Upper lobe of right lung (tissue), 1 donor: ENCODE results near the gene HNF1B. TPM values are rescaled to one million over a fixed set of nuclear protein-coding genes. Genes with fewer than 3 reads are reported as not detected.

Experiments used
- ATAC-seq: fragments of 200-7000 bp; cut with Tn5 transposase; one replicate; pipeline ENCODE4 v1.9.1; 2020; ENCODE audit warnings: mild to moderate bottlenecking, moderate library complexity
- DNase-seq: peaks from one replicate; pipeline ENCODE4 v3.0.0-alpha.2; 2020
- H3K27ac ChIP-seq: fragments of 200-600 bp; one replicate; pipeline ENCODE4 v1.8.0; 2022
- H3K27me3 ChIP-seq: fragments of 200-600 bp; one replicate; pipeline ENCODE4 v1.8.0; 2022; ENCODE audit warnings: mild to moderate bottlenecking
- H3K36me3 ChIP-seq: fragments of 200-600 bp; one replicate; pipeline ENCODE4 v1.8.0; 2022
- H3K4me1 ChIP-seq: fragments of 200-600 bp; one replicate; pipeline ENCODE4 v1.8.0; 2022
- H3K4me3 ChIP-seq: fragments of 200-600 bp; one replicate; pipeline ENCODE4 v1.8.0; 2022; ENCODE audit warnings: mild to moderate bottlenecking
- H3K9me3 ChIP-seq: fragments of 200-600 bp; one replicate; pipeline ENCODE4 v1.8.0; 2022
- intact Hi-C: fragments of 100-400 bp; cut with DNase I; formaldehyde crosslinking; loops from one replicate; pipeline ENCODE4 v1.11.0; 2022
- total RNA-seq: library from RNA; stranded (reverse); fragmentation: NEBNext Ultra II Directional; extraction: Animal tissue kit (Norgen Biotek cat#: 25700); gene quantifications from one replicate; pipeline ENCODE4 v1.2.1, GENCODE V29; 2021
- TF ChIP-seq, protein P1 (sequence below): fragments of 200-600 bp; IDR thresholded peaks from one replicate; pipeline ENCODE4 v1.8.0; 2022; ENCODE audit warnings: antibody characterized with exemption
- donor health status: DM: no; HTN: yes; CAD: no; lungs with severe emphysema.

HNF1B gene
- total RNA-seq, 1 donor from 2014 or later = 19.8 TPM

- Histone ChIP-seq H3K27me3 (no peaks in the 10 kb centered on the region), H3K9me3 (no peaks in the 10 kb centered on the region), H3K4me1 (no peaks in the 10 kb centered on the region), H3K4me3 (no peak overlapping the region), H3K36me3 (no peaks in the 10 kb centered on the region), H3K27ac (no peak overlapping the region)
- DNase-seq (no peak), ATAC-seq (no peak)
- intact Hi-C loops = no loop called here
- TF ChIP-seq, protein P1, sequence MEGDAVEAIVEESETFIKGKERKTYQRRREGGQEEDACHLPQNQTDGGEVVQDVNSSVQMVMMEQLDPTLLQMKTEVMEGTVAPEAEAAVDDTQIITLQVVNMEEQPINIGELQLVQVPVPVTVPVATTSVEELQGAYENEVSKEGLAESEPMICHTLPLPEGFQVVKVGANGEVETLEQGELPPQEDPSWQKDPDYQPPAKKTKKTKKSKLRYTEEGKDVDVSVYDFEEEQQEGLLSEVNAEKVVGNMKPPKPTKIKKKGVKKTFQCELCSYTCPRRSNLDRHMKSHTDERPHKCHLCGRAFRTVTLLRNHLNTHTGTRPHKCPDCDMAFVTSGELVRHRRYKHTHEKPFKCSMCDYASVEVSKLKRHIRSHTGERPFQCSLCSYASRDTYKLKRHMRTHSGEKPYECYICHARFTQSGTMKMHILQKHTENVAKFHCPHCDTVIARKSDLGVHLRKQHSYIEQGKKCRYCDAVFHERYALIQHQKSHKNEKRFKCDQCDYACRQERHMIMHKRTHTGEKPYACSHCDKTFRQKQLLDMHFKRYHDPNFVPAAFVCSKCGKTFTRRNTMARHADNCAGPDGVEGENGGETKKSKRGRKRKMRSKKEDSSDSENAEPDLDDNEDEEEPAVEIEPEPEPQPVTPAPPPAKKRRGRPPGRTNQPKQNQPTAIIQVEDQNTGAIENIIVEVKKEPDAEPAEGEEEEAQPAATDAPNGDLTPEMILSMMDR = no peak
Observed at GRCh38 chr17:37662353-37662752, 82.5 kb downstream of the HNF1B start.

GRCh38 chr17:37661400-37662014 lies 83.4 kb downstream of the HNF1B start:
- intact Hi-C loops = no loop called here
- no peak for ATAC-seq
- no peaks in the 10 kb centered on the region for H3K36me3 ChIP-seq
- no peaks in the 10 kb centered on the region for H3K9me3 ChIP-seq
- H3K27me3 ChIP-seq = no peaks in the 10 kb centered on the region
- TF ChIP-seq, protein P1 = no peak
- H3K27ac ChIP-seq = no peak overlapping the region
- no peak overlapping the region for H3K4me3 ChIP-seq
- DNase-seq = no peak
- H3K4me1 ChIP-seq = no peaks in the 10 kb centered on the region

- DNase-seq = no peak
- TF ChIP-seq, protein P1 = no peak
- Histone ChIP-seq H3K36me3 (no peaks in the 10 kb centered on the region), H3K4me3 (no peak overlapping the region), H3K27ac (no peak overlapping the region), H3K27me3 (peaks cover 2% of the 10 kb centered on the region), H3K9me3 (no peaks in the 10 kb centered on the region), H3K4me1 (no peaks in the 10 kb centered on the region)
- intact Hi-C loops = no loop called here
- no peak for ATAC-seq
Observed at GRCh38 chr17:37659925-37660324, 84.9 kb downstream of the HNF1B start.

GRCh38 chr17:37657202-37657601 lies 87.7 kb downstream of the HNF1B start:
- ATAC-seq (no peak), DNase-seq (no peak)
- H3K36me3 ChIP-seq = no peaks in the 10 kb centered on the region
- peaks cover 5% of the 10 kb centered on the region for H3K27me3 ChIP-seq
- no peak overlapping the region for H3K27ac ChIP-seq
- intact Hi-C loops = no loop called here
- H3K9me3 ChIP-seq = no peaks in the 10 kb centered on the region
- H3K4me3 ChIP-seq = no peak overlapping the region
- TF ChIP-seq, protein P1 = no peak
- H3K4me1 ChIP-seq = no peaks in the 10 kb centered on the region

DNA sequence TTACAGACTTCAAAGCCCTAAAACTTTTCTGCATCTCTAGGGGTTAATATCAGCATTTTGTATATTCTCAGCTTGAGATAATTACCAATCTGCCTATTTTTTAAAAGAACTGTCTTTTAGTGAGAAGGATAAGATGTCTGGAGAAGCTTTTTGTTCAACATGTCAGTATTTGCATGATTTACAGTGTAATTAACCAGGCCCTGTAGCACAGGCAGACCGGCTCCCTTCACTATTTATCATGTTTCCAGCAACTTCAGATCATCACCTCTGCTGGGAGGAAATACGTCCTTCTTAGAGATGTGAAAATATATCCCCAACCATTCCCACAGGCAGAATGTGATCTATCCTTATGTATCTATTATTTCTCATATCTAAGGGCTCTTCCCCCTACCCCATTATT lies 93.0 kb downstream of the HNF1B start:
- Histone ChIP-seq H3K4me3 (no peak overlapping the region), H3K9me3 (no peaks in the 10 kb centered on the region), H3K27ac (no peak overlapping the region), H3K4me1 (no peaks in the 10 kb centered on the region), H3K27me3 (peaks cover 11% of the 10 kb centered on the region), H3K36me3 (no peaks in the 10 kb centered on the region)
- intact Hi-C loops = no loop called here
- ATAC-seq (no peak), DNase-seq (no peak)
- TF ChIP-seq, protein P1 = no peak
